Activated T-cell treated with anti-CD3 and anti-CD28 coated beads for 24 hours (primary cell): ENCODE measurements around the gene ARFGEF3.
"Not testable (repeated sequence)": the region's sequence is repeated elsewhere in the genome, so short reads cannot be mapped to it uniquely, and the experiment has no call there.

Source experiments
- DNase-seq: peaks from one replicate; pipeline ENCODE4 v3.0.0-alpha.2; 2020; ENCODE audit warnings: low read depth

Gene ARFGEF3

GRCh38 chr6:138272533-138273315 is 111.0 kb downstream of the ARFGEF3 start:
- DNase-seq: no peak

- no peak for DNase-seq
Observed at GRCh38 chr6:138275976-138276375, 114.2 kb downstream of the ARFGEF3 start.

GRCh38 chr6:138277835-138278234 is 116.1 kb downstream of the ARFGEF3 start:
- no peak for DNase-seq

- DNase-seq: no peak
Observed at GRCh38 chr6:138278326-138278725, 116.6 kb downstream of the ARFGEF3 start.

- no peak for DNase-seq
Observed at GRCh38 chr6:138285800-138286199, 124.1 kb downstream of the ARFGEF3 start.

GRCh38 chr6:138286698-138287097 is 125.0 kb downstream of the ARFGEF3 start:
- DNase-seq: no peak

- DNase-seq: peak; percentile 31
Observed at GRCh38 chr6:138287144-138287955, 125.6 kb downstream of the ARFGEF3 start.

- not testable (repeated sequence) for DNase-seq
Observed at GRCh38 chr6:138288428-138289085, 126.8 kb downstream of the ARFGEF3 start.

GRCh38 chr6:138289739-138290138 is 128.0 kb downstream of the ARFGEF3 start:
- DNase-seq: no peak

- no peak for DNase-seq
Observed at GRCh38 chr6:138290423-138290962, 128.8 kb downstream of the ARFGEF3 start.

GRCh38 chr6:138291036-138291848 is 129.5 kb downstream of the ARFGEF3 start:
- DNase-seq: no peak

- no peak for DNase-seq
Observed at GRCh38 chr6:138291849-138292181, 130.1 kb downstream of the ARFGEF3 start.

GRCh38 chr6:138292482-138292881 is 130.7 kb downstream of the ARFGEF3 start:
- DNase-seq: no peak

- no peak for DNase-seq
Observed at GRCh38 chr6:138293428-138294395, 132.0 kb downstream of the ARFGEF3 start.

GRCh38 chr6:138296381-138296780 is 134.6 kb downstream of the ARFGEF3 start:
- no peak for DNase-seq

GRCh38 chr6:138296786-138297185 is 135.0 kb downstream of the ARFGEF3 start:
- DNase-seq: no peak

- no peak for DNase-seq
Observed at GRCh38 chr6:138297761-138298298, 136.1 kb downstream of the ARFGEF3 start.

- DNase-seq: no peak
Observed at GRCh38 chr6:138300469-138300868, 138.7 kb downstream of the ARFGEF3 start.

- no peak for DNase-seq
Observed at GRCh38 chr6:138302554-138302953, 140.8 kb downstream of the ARFGEF3 start.

- no peak for DNase-seq
Observed at GRCh38 chr6:138307352-138307751, 145.6 kb downstream of the ARFGEF3 start.
